ENCODE results near the gene CPLX1.
"Not testable (repeated sequence)": the region's sequence is repeated elsewhere in the genome, so short reads cannot be mapped to it uniquely, and the experiment has no call there.

The CPLX1 gene

GRCh38 chr4:821631-822030 is 4.3 kb downstream of the CPLX1 start:
- no peak for DNase-seq (ENCODE audit: extremely low read depth in 1 of 2, low read depth in 1 of 2)

- DNase-seq (ENCODE audit: extremely low read depth in 1 of 2, low read depth in 1 of 2), result no peak
Observed at GRCh38 chr4:821181-821591, 4.7 kb downstream of the CPLX1 start.

GRCh38 chr4:820230-821172 is 5.4 kb downstream of the CPLX1 start:
- DNase-seq (ENCODE audit: extremely low read depth in 1 of 2, low read depth in 1 of 2), result no peak

GRCh38 chr4:819401-820229 is 6.3 kb downstream of the CPLX1 start:
- DNase-seq (ENCODE audit: extremely low read depth in 1 of 2, low read depth in 1 of 2), result no peak

- DNase-seq (ENCODE audit: extremely low read depth in 1 of 2, low read depth in 1 of 2), result no peak
Observed at GRCh38 chr4:818106-818921, 7.6 kb downstream of the CPLX1 start.

GRCh38 chr4:815464-816146 is 10.3 kb downstream of the CPLX1 start:
- no peak for DNase-seq (ENCODE audit: extremely low read depth in 1 of 2, low read depth in 1 of 2)

- no peak for DNase-seq (ENCODE audit: extremely low read depth in 1 of 2, low read depth in 1 of 2)
Observed at GRCh38 chr4:814312-814850, 11.5 kb downstream of the CPLX1 start.

GRCh38 chr4:813900-814299 is 12.0 kb downstream of the CPLX1 start:
- DNase-seq (ENCODE audit: extremely low read depth in 1 of 2, low read depth in 1 of 2), result no peak

GRCh38 chr4:808860-809570 is 16.9 kb downstream of the CPLX1 start:
- DNase-seq (ENCODE audit: extremely low read depth in 1 of 2, low read depth in 1 of 2), result no peak

GRCh38 chr4:807792-808191 is 18.1 kb downstream of the CPLX1 start:
- no peak for DNase-seq (ENCODE audit: extremely low read depth in 1 of 2, low read depth in 1 of 2)

- DNase-seq (ENCODE audit: extremely low read depth in 1 of 2, low read depth in 1 of 2), result not testable (repeated sequence)
Observed at GRCh38 chr4:806979-807378, 18.9 kb downstream of the CPLX1 start.

- DNase-seq (ENCODE audit: extremely low read depth in 1 of 2, low read depth in 1 of 2), result no peak
Observed at GRCh38 chr4:804804-805203, 21.1 kb downstream of the CPLX1 start.

- DNase-seq (ENCODE audit: extremely low read depth in 1 of 2, low read depth in 1 of 2), result no peak
Observed at GRCh38 chr4:803884-804283, 22.0 kb downstream of the CPLX1 start.

- no peak for DNase-seq (ENCODE audit: extremely low read depth in 1 of 2, low read depth in 1 of 2)
Observed at GRCh38 chr4:801436-802124, 24.3 kb downstream of the CPLX1 start.

GRCh38 chr4:797066-797465 is 28.9 kb downstream of the CPLX1 start:
- DNase-seq (ENCODE audit: extremely low read depth in 1 of 2, low read depth in 1 of 2), result no peak

- no peak for DNase-seq (ENCODE audit: extremely low read depth in 1 of 2, low read depth in 1 of 2)
Observed at GRCh38 chr4:796206-796605, 29.7 kb downstream of the CPLX1 start.

- DNase-seq (ENCODE audit: extremely low read depth in 1 of 2, low read depth in 1 of 2), result no peak
Observed at GRCh38 chr4:795726-796119, 30.2 kb downstream of the CPLX1 start.

GRCh38 chr4:794900-795725 is 30.8 kb downstream of the CPLX1 start:
- DNase-seq (ENCODE audit: extremely low read depth in 1 of 2, low read depth in 1 of 2), result no peak
